GM12878 (cell line): ENCODE measurements around the gene MMP13. TPM values are rescaled to one million over a fixed set of nuclear protein-coding genes. Genes with fewer than 3 reads are reported as not detected.

ENCODE experiments used
- ATAC-seq: fragments of 200-7000 bp; cut with Tn5 transposase; 3 replicates; pipeline ENCODE4 v1.9.1; 2020; ENCODE audit warnings: mild to moderate bottlenecking, moderate library complexity
- BruUV-seq: library from RNA; stranded (reverse); fragments of 400-500 nt; replicated peaks from 2 replicates; lab custom pipeline; 2021; lab: Mats Ljungman, UMichigan
- CTCF ChIA-PET: fragments of 300-600 bp; sonication (Branson Sonifier 250); formaldehyde crosslinking; extraction: SDS; loops from one replicate; lab custom pipeline; 2021; ENCODE audit warnings: inconsistent platforms; lab: Yijun Ruan, JAX
- POLR2A ChIA-PET: fragments of 350-600 bp; formaldehyde crosslinking; extraction: SDS; loops from one replicate; lab custom pipeline; 2021; ENCODE audit warnings: inconsistent platforms; lab: Charles Lee
- RAD21 ChIA-PET: fragments of 300-600 bp; sonication (Branson Sonifier 250); formaldehyde crosslinking; loops from one replicate; lab custom pipeline; 2023; ENCODE audit warnings: antibody characterized with exemption; ENCODE audit not compliant: unreplicated experiment; lab: Charles Lee
- SMC1A ChIA-PET: fragments of 300-600 bp; sonication (Branson Sonifier 250); formaldehyde crosslinking; loops from one replicate; lab custom pipeline; 2023; ENCODE audit not compliant: unreplicated experiment, uncharacterized antibody; lab: Charles Lee
- DNase-seq: peaks from one replicate; pipeline ENCODE4 v3.0.0-alpha.2; 2011; ENCODE audit warnings: low read depth, low spot score
- FAIRE-seq: peaks from 3 replicates; lab custom pipeline; 2011; peaks lifted over from hg19 to GRCh38; lab: Jason Lieb, UNC
- H2AFZ ChIP-seq: 2 replicates; pipeline ENCODE4 v1.6.0; 2011; ENCODE audit warnings: low read depth, low read length, control low read depth; ENCODE audit not compliant: control insufficient read depth
- H3K27ac ChIP-seq: 2 replicates; pipeline ENCODE4 v1.5.1; 2011; ENCODE audit warnings: control low read depth; ENCODE audit not compliant: control insufficient read depth, insufficient read depth
- H3K27me3 ChIP-seq, 2 experiments: replicated peaks in 1 of 2; 2 replicates each; pipeline versions ENCODE4 v1.6.0 to v1.6.1; 2011; ENCODE audit warnings: low read length in 1 of 2; ENCODE audit not compliant: control insufficient read depth in 2 of 2, insufficient read depth in 2 of 2
- H3K36me3 ChIP-seq, 2 experiments: 2 replicates each; pipeline ENCODE4 v1.5.1; 2011; ENCODE audit warnings: low read length in 1 of 2; ENCODE audit not compliant: control insufficient read depth in 2 of 2, insufficient read depth in 2 of 2
- H3K4me1 ChIP-seq: 2 replicates; pipeline ENCODE4 v1.6.1; 2011; ENCODE audit warnings: mild to moderate bottlenecking, low read length, moderate library complexity, mixed read lengths; ENCODE audit not compliant: control insufficient read depth, insufficient read depth
- H3K4me2 ChIP-seq: 2 replicates; pipeline ENCODE4 v1.6.0; 2011; ENCODE audit warnings: control low read depth; ENCODE audit not compliant: control insufficient read depth, insufficient read depth
- H3K4me3 ChIP-seq: fragments of 200-600 bp; sonication (generic); 2 replicates; pipeline ENCODE4 v1.5.1; 2016
- H3K79me2 ChIP-seq: 2 replicates; pipeline ENCODE4 v1.6.0; 2011; ENCODE audit warnings: low read length; ENCODE audit not compliant: control insufficient read depth, insufficient read depth
- H3K9ac ChIP-seq: 2 replicates; pipeline ENCODE4 v1.8.0; 2011; ENCODE audit warnings: low read length, control low read depth, mixed read lengths; ENCODE audit not compliant: control insufficient read depth, insufficient read depth
- H3K9me3 ChIP-seq: replicated peaks from 3 replicates; pipeline ENCODE4 v1.5.1; 2011; ENCODE audit warnings: mild to moderate bottlenecking, low read length; ENCODE audit not compliant: control insufficient read depth, insufficient read depth
- H4K20me1 ChIP-seq: 2 replicates; pipeline ENCODE4 v1.6.0; 2011; ENCODE audit not compliant: control insufficient read depth, insufficient read depth
- ATF7 ChIP-seq: fragments of 450-650 bp; IDR thresholded peaks from 2 replicates; pipeline ENCODE4 v1.6.1; 2016; ENCODE audit warnings: low read depth, mild to moderate bottlenecking
- CHD1 ChIP-seq: IDR thresholded peaks from 2 replicates; pipeline ENCODE4 v1.6.1; 2012; ENCODE audit warnings: low read depth, low read length, improper control_type of control experiment
- IKZF1 ChIP-seq: fragments of 450-650 bp; conservative IDR thresholded peaks from 2 replicates; pipeline ENCODE4 v1.6.1; 2017; ENCODE audit warnings: antibody characterized with exemption, mild to moderate bottlenecking
- IRF3 ChIP-seq: fragments of 450-650 bp; IDR thresholded peaks from 2 replicates; pipeline ENCODE4 v1.6.1; 2014; ENCODE audit warnings: mild to moderate bottlenecking
- JUNB ChIP-seq: IDR thresholded peaks from 2 replicates; pipeline ENCODE4 v1.6.1; 2016; ENCODE audit warnings: antibody characterized with exemption, mild to moderate bottlenecking
- MYC ChIP-seq: IDR thresholded peaks from 2 replicates; pipeline ENCODE4 v1.6.1; 2011; ENCODE audit warnings: mild to moderate bottlenecking, low read length, moderate library complexity, inconsistent platforms; ENCODE audit not compliant: insufficient read depth, insufficient replicate concordance, insufficient read length, severe bottlenecking
- PBX3 ChIP-seq: IDR thresholded peaks from 2 replicates; pipeline ENCODE4 v1.6.1; 2011; ENCODE audit warnings: mild to moderate bottlenecking, low read depth, low read length, moderate library complexity; ENCODE audit not compliant: insufficient replicate concordance
- POLR2AphosphoS2 ChIP-seq: IDR thresholded peaks from 2 replicates; pipeline ENCODE4 v1.6.1; 2011; ENCODE audit warnings: low read depth, mild to moderate bottlenecking, low read length, improper control_type of control experiment, moderate library complexity
- RCOR1 ChIP-seq: conservative IDR thresholded peaks from 2 replicates; pipeline ENCODE4 v1.6.1; 2012; ENCODE audit warnings: low read depth, low read length, improper control_type of control experiment
- RELB ChIP-seq: fragments of 450-650 bp; IDR thresholded peaks from 2 replicates; pipeline ENCODE4 v1.6.1; 2017; ENCODE audit warnings: low read depth, mild to moderate bottlenecking, moderate library complexity
- RFX5 ChIP-seq: IDR thresholded peaks from 2 replicates; pipeline ENCODE4 v1.6.1; 2011; ENCODE audit warnings: low read depth, low read length, improper control_type of control experiment
- RUNX3 ChIP-seq: IDR thresholded peaks from 2 replicates; pipeline ENCODE4 v1.6.1; 2012; ENCODE audit warnings: low read length, inconsistent platforms
- WGBS: methylation state at CpG from one replicate; pipeline ENCODE4 v1.1.6; 2016; ENCODE audit warnings: low lambda C conversion rate; ENCODE audit not compliant: insufficient replicate concordance, insufficient coverage; ENCODE audit errors: missing lambda C conversion rate; 5-methylcytosine and 5-hydroxymethylcytosine counted together
- in situ Hi-C: fragments of 300-500 bp; cut with MboI; formaldehyde crosslinking; loops from 9 replicates; pipeline ENCODE4 v1.14.3; 2018; ENCODE audit warnings: mixed read lengths
- intact Hi-C: fragments of 100-400 bp; cut with micrococcal nuclease; formaldehyde crosslinking; loops from one replicate; pipeline ENCODE4 v1.14.2; 2022; ENCODE audit not compliant: unreplicated experiment
- polyA plus RNA-seq, 11 experiments: library from polyadenylated mRNA; depleted of rRNA in 4 of 11; unstranded in 6 of 11; stranded (reverse) in 5 of 11; fragments of >200 nt; fragmentation: Nextera tagmentation in 4 of 11; fragmentation: Illumina TruSeq in 1 of 11; extraction: Ambion mirVana in 4 of 11; extraction: Trizol in 1 of 11; gene quantifications; 1 replicate in 1 of 11; 2 replicates in 10 of 11; pipeline versions ENCODE4 v1.2.1 to v1.2.3, GENCODE V29; 2011 to 2016; ENCODE audit warnings: inconsistent platforms in 2 of 11, missing spikeins in 2 of 11, low read depth in 1 of 11
- total RNA-seq, 4 experiments: library from RNA; depleted of rRNA in 3 of 4; stranded (reverse); fragments of >200 nt in 3 of 4; fragmentation: Illumina TruSeq in 1 of 4; extraction: Trizol in 1 of 4; gene quantifications; 2 replicates each; pipeline versions ENCODE4 v1.2.1 to v1.2.3, GENCODE V29; 2013 to 2021

Gene MMP13
- total and polyA plus RNA-seq, 10 of the 15 experiments (the other 5 are each of a cell fraction or from before 2014, with no cell fraction given), result 0.05 TPM; not detected in 9

GRCh38 chr11:102981324-102981910 is 25.9 kb upstream of the MMP13 start (continued):
- TF ChIP-seq RCOR1 (no peak), RUNX3 (no peak), ATF7 (no peak), POLR2AphosphoS2 (no peak), IRF3 (no peak)
- TF ChIP-seq, all 136 proteins: peak for 0

- Histone ChIP-seq H3K27ac (no peak overlapping the region), H3K4me1 (no peaks in the 10 kb centered on the region), H3K4me2 (no peak overlapping the region), H3K9me3 (no peaks in the 10 kb centered on the region), H3K36me3 (no peaks in the 10 kb centered on the region), H4K20me1 (no peaks in the 10 kb centered on the region), H3K79me2 (no peaks in the 10 kb centered on the region), H3K27me3 (no peaks in the 10 kb centered on the region), H3K9ac (no peak overlapping the region), H2AFZ (no peak overlapping the region), H3K4me3 (no peak overlapping the region)
- 33% methylated on average over 5 of the region's 5 CpGs for WGBS
- in situ Hi-C loops, result no loop called here
- POLR2A ChIA-PET, result no interaction called here
- intact Hi-C loops, result no loop called here
- FAIRE-seq (no peak), ATAC-seq (no peak), DNase-seq (no peak)
- TF ChIP-seq MYC (no peak), IKZF1 (no peak), PBX3 (no peak), CHD1 (no peak), RELB (no peak), RFX5 (no peak), JUNB (no peak)
- RAD21 ChIA-PET, result interaction anchor here (0.9 kb wide), 1 partner anchor 39 kb away, joined by 3 read pairs; no protein-coding TSS in a partner anchor
- SMC1A ChIA-PET, result no interaction called here
- CTCF ChIA-PET, result interaction anchor here (0.6 kb wide), 1 partner anchor 20 kb away, joined by 4 read pairs; no protein-coding TSS in a partner anchor
- BruUV-seq, result no TSS peak
Observed at GRCh38 chr11:102974552-102975280, 19.2 kb upstream of the MMP13 start.
